GM12878 (cell line): Measurements from ENCODE around the gene LORICRIN. TPM values are rescaled to one million over a fixed set of nuclear protein-coding genes. Genes with fewer than 3 reads are reported as not detected.
"Not testable (repeated sequence)": the region's sequence is repeated elsewhere in the genome, so short reads cannot be mapped to it uniquely, and the experiment has no call there.

Source experiments
- ATAC-seq: fragments of 200-7000 bp; cut with Tn5 transposase; 3 replicates; pipeline ENCODE4 v1.9.1; 2020; ENCODE audit warnings: mild to moderate bottlenecking, moderate library complexity
- BruUV-seq: library from RNA; stranded (reverse); fragments of 400-500 nt; replicated peaks from 2 replicates; lab custom pipeline; 2021; lab: Mats Ljungman, UMichigan
- CTCF ChIA-PET: fragments of 300-600 bp; sonication (Branson Sonifier 250); formaldehyde crosslinking; extraction: SDS; loops from one replicate; lab custom pipeline; 2021; ENCODE audit warnings: inconsistent platforms; lab: Yijun Ruan, JAX
- POLR2A ChIA-PET: fragments of 350-600 bp; formaldehyde crosslinking; extraction: SDS; loops from one replicate; lab custom pipeline; 2021; ENCODE audit warnings: inconsistent platforms; lab: Charles Lee
- RAD21 ChIA-PET: fragments of 300-600 bp; sonication (Branson Sonifier 250); formaldehyde crosslinking; loops from one replicate; lab custom pipeline; 2023; ENCODE audit warnings: antibody characterized with exemption; ENCODE audit not compliant: unreplicated experiment; lab: Charles Lee
- SMC1A ChIA-PET: fragments of 300-600 bp; sonication (Branson Sonifier 250); formaldehyde crosslinking; loops from one replicate; lab custom pipeline; 2023; ENCODE audit not compliant: unreplicated experiment, uncharacterized antibody; lab: Charles Lee
- DNase-seq: peaks from one replicate; pipeline ENCODE4 v3.0.0-alpha.2; 2011; ENCODE audit warnings: low read depth, low spot score
- FAIRE-seq: peaks from 3 replicates; lab custom pipeline; 2011; peaks lifted over from hg19 to GRCh38; lab: Jason Lieb, UNC
- H2AFZ ChIP-seq: 2 replicates; pipeline ENCODE4 v1.6.0; 2011; ENCODE audit warnings: low read depth, low read length, control low read depth; ENCODE audit not compliant: control insufficient read depth
- H3K27ac ChIP-seq: 2 replicates; pipeline ENCODE4 v1.5.1; 2011; ENCODE audit warnings: control low read depth; ENCODE audit not compliant: control insufficient read depth, insufficient read depth
- H3K27me3 ChIP-seq, 2 experiments: replicated peaks in 1 of 2; 2 replicates each; pipeline versions ENCODE4 v1.6.0 to v1.6.1; 2011; ENCODE audit warnings: low read length in 1 of 2; ENCODE audit not compliant: control insufficient read depth in 2 of 2, insufficient read depth in 2 of 2
- H3K36me3 ChIP-seq, 2 experiments: 2 replicates each; pipeline ENCODE4 v1.5.1; 2011; ENCODE audit warnings: low read length in 1 of 2; ENCODE audit not compliant: control insufficient read depth in 2 of 2, insufficient read depth in 2 of 2
- H3K4me1 ChIP-seq: 2 replicates; pipeline ENCODE4 v1.6.1; 2011; ENCODE audit warnings: mild to moderate bottlenecking, low read length, moderate library complexity, mixed read lengths; ENCODE audit not compliant: control insufficient read depth, insufficient read depth
- H3K4me2 ChIP-seq: 2 replicates; pipeline ENCODE4 v1.6.0; 2011; ENCODE audit warnings: control low read depth; ENCODE audit not compliant: control insufficient read depth, insufficient read depth
- H3K4me3 ChIP-seq: fragments of 200-600 bp; sonication (generic); 2 replicates; pipeline ENCODE4 v1.5.1; 2016
- H3K79me2 ChIP-seq: 2 replicates; pipeline ENCODE4 v1.6.0; 2011; ENCODE audit warnings: low read length; ENCODE audit not compliant: control insufficient read depth, insufficient read depth
- H3K9ac ChIP-seq: 2 replicates; pipeline ENCODE4 v1.8.0; 2011; ENCODE audit warnings: low read length, control low read depth, mixed read lengths; ENCODE audit not compliant: control insufficient read depth, insufficient read depth
- H3K9me3 ChIP-seq: replicated peaks from 3 replicates; pipeline ENCODE4 v1.5.1; 2011; ENCODE audit warnings: mild to moderate bottlenecking, low read length; ENCODE audit not compliant: control insufficient read depth, insufficient read depth
- H4K20me1 ChIP-seq: 2 replicates; pipeline ENCODE4 v1.6.0; 2011; ENCODE audit not compliant: control insufficient read depth, insufficient read depth
- ATF2 ChIP-seq: IDR thresholded peaks from 2 replicates; pipeline ENCODE4 v1.6.1; 2012; ENCODE audit warnings: low read length, inconsistent platforms
- CTCF ChIP-seq, 3 experiments: IDR thresholded peaks in 2 of 3; conservative IDR thresholded peaks in 1 of 3; 2 replicates each; pipeline ENCODE4 v1.5.1; 2011; ENCODE audit warnings: low read depth in 3 of 3, low read length in 3 of 3, mild to moderate bottlenecking in 3 of 3, control low read depth in 2 of 3, moderate library complexity in 2 of 3, inconsistent platforms in 1 of 3, mixed read lengths in 1 of 3; ENCODE audit not compliant: control insufficient read depth in 2 of 3, insufficient read depth in 1 of 3; ENCODE audit errors: extremely low read depth in 1 of 3
- RAD21 ChIP-seq: IDR thresholded peaks from 2 replicates; pipeline ENCODE4 v1.6.1; 2011; ENCODE audit warnings: mild to moderate bottlenecking, low read depth, low read length, moderate library complexity; ENCODE audit not compliant: insufficient read depth
- RB1 ChIP-seq: fragments of 450-650 bp; formaldehyde crosslinking; IDR thresholded peaks from 2 replicates; pipeline ENCODE4 v1.6.1; 2017; ENCODE audit warnings: mild to moderate bottlenecking, borderline replicate concordance
- WGBS: methylation state at CpG from one replicate; pipeline ENCODE4 v1.1.6; 2016; ENCODE audit warnings: low lambda C conversion rate; ENCODE audit not compliant: insufficient replicate concordance, insufficient coverage; ENCODE audit errors: missing lambda C conversion rate; 5-methylcytosine and 5-hydroxymethylcytosine counted together
- in situ Hi-C: fragments of 300-500 bp; cut with MboI; formaldehyde crosslinking; loops from 9 replicates; pipeline ENCODE4 v1.14.3; 2018; ENCODE audit warnings: mixed read lengths
- intact Hi-C: fragments of 100-400 bp; cut with micrococcal nuclease; formaldehyde crosslinking; loops from one replicate; pipeline ENCODE4 v1.14.2; 2022; ENCODE audit not compliant: unreplicated experiment
- polyA plus RNA-seq, 11 experiments: library from polyadenylated mRNA; depleted of rRNA in 4 of 11; unstranded in 6 of 11; stranded (reverse) in 5 of 11; fragments of >200 nt; fragmentation: Nextera tagmentation in 4 of 11; fragmentation: Illumina TruSeq in 1 of 11; extraction: Ambion mirVana in 4 of 11; extraction: Trizol in 1 of 11; gene quantifications; 1 replicate in 1 of 11; 2 replicates in 10 of 11; pipeline versions ENCODE4 v1.2.1 to v1.2.3, GENCODE V29; 2011 to 2016; ENCODE audit warnings: inconsistent platforms in 2 of 11, missing spikeins in 2 of 11, low read depth in 1 of 11
- total RNA-seq, 4 experiments: library from RNA; depleted of rRNA in 3 of 4; stranded (reverse); fragments of >200 nt in 3 of 4; fragmentation: Illumina TruSeq in 1 of 4; extraction: Trizol in 1 of 4; gene quantifications; 2 replicates each; pipeline versions ENCODE4 v1.2.1 to v1.2.3, GENCODE V29; 2013 to 2021

The LORICRIN gene
- total and polyA plus RNA-seq, 10 of the 15 experiments (the other 5 are each of a cell fraction or from before 2014, with no cell fraction given): 0.06 to 0.37 TPM; not detected in 8

- TF ChIP-seq ATF2: no peak
- no peak for TF ChIP-seq CTCF (IDR thresholded peaks at IDR 0.05 in 2 of 3, conservative IDR thresholded peaks at IDR 0.05 in 1 of 3; ENCODE audit: control insufficient read depth in 2 of 3, extremely low read depth in 1 of 3, insufficient read depth in 1 of 3, low read depth in 3 of 3, low read length in 3 of 3)
- TF ChIP-seq RB1: no peak
Measured at GRCh38 chr1:153228491-153228890, 31.0 kb upstream of the LORICRIN start (continued).

GRCh38 chr1:153229076-153229829, 30.2 kb upstream of the LORICRIN start:
- H3K79me2 ChIP-seq, H3K4me3 ChIP-seq, H3K4me1 ChIP-seq, H2AFZ ChIP-seq, H3K9me3 ChIP-seq, H4K20me1 ChIP-seq, H3K9ac ChIP-seq, BruUV-seq, H3K4me2 ChIP-seq, H3K27ac ChIP-seq, H3K36me3 ChIP-seq, H3K27me3 ChIP-seq, DNase-seq: not testable (repeated sequence)
- SMC1A ChIA-PET: interaction anchor here (0.6 to 4.5 kb wide), 21 partner anchors 9 to 577 kb away, joined by 3 to 24 read pairs (median 4); no protein-coding TSS in a partner anchor
- RAD21 ChIA-PET: interaction anchor here (0.9 to 2.8 kb wide), 11 partner anchors 9 to 575 kb away, joined by 3 to 10 read pairs (median 5); no protein-coding TSS in a partner anchor
- CTCF ChIA-PET: interaction anchor here (0.7 to 5.8 kb wide), 40 partner anchors 8 to 593 kb away, joined by 3 to 69 read pairs (median 4); partner anchors contain the start of gene SMCP
- peak; percentile 90 for ATAC-seq
- TF ChIP-seq CTCF (IDR thresholded peaks at IDR 0.05 in 2 of 3, conservative IDR thresholded peaks at IDR 0.05 in 1 of 3; ENCODE audit: control insufficient read depth in 2 of 3, extremely low read depth in 1 of 3, insufficient read depth in 1 of 3, low read depth in 3 of 3, low read length in 3 of 3) (peak; percentile 15 to 51 (median 45); a peak in 4 of 6 replicates), RAD21 (peak; percentile 39)
- peak; percentile 90 for FAIRE-seq
- WGBS: 19% methylated on average over 11 of the region's 12 CpGs
- in situ Hi-C loops: loop anchor here (5.0 to 10.0 kb wide), 2 partner anchors 357 to 574 kb away; no protein-coding TSS in a partner anchor
- intact Hi-C loops: loop anchor here (10.0 kb wide), 2 partner anchors 264 to 744 kb away; no protein-coding TSS in a partner anchor
- POLR2A ChIA-PET: interaction anchor here (0.9 kb wide), 1 partner anchor 46 kb away, joined by 3 read pairs; no protein-coding TSS in a partner anchor
